Stimulated activated CD8-positive, alpha-beta memory T cell treated with anti-CD3 and anti-CD28 coated beads, Interleukin-12 subunit alpha, Interleukin-12 subunit beta, amount 100 ng/mL, for 24 hours (primary cell): ENCODE measurements around the gene PCDHGA5.
"Not testable (repeated sequence)": the region's sequence is repeated elsewhere in the genome, so short reads cannot be mapped to it uniquely, and the experiment has no call there.

Source experiments
- DNase-seq: peaks from one replicate; pipeline ENCODE4 v3.0.0-alpha.2; 2020; ENCODE audit errors: extremely low read depth

Gene PCDHGA5

GRCh38 chr5:141387557-141388311 is 23.8 kb downstream of the PCDHGA5 start, which contains the start of gene PCDHGB4:
TSS of gene PCDHGB4 (plus strand) at chr5:141387698. CDS start at chr5:141387885, 187 bp downstream.
- not testable (repeated sequence) for DNase-seq

GRCh38 chr5:141388661-141389060 is 24.7 kb downstream of the PCDHGA5 start:
- DNase-seq = no peak

DNA sequence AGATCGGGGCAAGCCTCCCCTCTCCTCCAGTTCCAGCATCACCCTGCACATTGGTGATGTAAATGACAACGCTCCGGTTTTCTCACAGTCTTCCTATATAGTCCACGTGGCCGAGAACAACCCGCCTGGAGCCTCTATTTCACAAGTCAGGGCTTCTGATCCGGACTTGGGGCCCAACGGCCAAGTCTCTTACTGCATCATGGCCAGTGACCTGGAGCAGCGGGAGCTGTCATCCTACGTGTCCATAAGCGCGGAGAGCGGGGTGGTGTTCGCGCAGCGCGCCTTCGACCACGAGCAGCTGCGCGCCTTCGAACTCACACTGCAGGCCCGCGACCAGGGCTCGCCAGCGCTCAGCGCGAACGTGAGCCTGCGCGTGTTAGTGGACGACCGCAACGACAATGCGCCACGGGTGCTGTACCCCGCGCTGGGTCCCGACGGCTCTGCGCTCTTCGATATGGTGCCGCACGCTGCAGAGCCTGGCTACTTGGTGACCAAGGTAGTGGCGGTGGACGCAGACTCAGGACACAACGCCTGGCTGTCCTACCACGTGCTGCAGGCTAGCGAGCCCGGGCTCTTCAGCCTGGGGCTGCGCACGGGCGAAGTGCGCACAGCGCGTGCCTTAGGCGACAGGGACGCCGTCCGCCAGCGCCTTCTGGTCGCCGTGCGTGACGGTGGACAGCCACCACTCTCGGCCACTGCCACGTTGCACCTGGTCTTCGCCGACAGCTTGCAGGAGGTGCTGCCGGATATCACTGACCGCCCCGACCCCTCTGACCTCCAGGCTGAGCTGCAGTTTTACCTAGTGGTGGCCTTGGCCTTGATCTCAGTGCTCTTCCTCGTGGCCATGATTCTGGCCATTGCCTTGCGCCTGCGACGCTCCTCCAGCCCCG is 25.4 kb downstream of the PCDHGA5 start:
- no peak for DNase-seq

GRCh38 chr5:141392429-141393198 is 28.7 kb downstream of the PCDHGA5 start, which contains the start of gene PCDHGA8:
TSS of gene PCDHGA8 (plus strand) at chr5:141392633. CDS start at chr5:141392814, 181 bp downstream.
- DNase-seq = no peak

- DNase-seq = no peak
Measured at GRCh38 chr5:141393267-141393666, 29.3 kb downstream of the PCDHGA5 start.

GRCh38 chr5:141394401-141395187 is 30.6 kb downstream of the PCDHGA5 start:
- not testable (repeated sequence) for DNase-seq

DNA sequence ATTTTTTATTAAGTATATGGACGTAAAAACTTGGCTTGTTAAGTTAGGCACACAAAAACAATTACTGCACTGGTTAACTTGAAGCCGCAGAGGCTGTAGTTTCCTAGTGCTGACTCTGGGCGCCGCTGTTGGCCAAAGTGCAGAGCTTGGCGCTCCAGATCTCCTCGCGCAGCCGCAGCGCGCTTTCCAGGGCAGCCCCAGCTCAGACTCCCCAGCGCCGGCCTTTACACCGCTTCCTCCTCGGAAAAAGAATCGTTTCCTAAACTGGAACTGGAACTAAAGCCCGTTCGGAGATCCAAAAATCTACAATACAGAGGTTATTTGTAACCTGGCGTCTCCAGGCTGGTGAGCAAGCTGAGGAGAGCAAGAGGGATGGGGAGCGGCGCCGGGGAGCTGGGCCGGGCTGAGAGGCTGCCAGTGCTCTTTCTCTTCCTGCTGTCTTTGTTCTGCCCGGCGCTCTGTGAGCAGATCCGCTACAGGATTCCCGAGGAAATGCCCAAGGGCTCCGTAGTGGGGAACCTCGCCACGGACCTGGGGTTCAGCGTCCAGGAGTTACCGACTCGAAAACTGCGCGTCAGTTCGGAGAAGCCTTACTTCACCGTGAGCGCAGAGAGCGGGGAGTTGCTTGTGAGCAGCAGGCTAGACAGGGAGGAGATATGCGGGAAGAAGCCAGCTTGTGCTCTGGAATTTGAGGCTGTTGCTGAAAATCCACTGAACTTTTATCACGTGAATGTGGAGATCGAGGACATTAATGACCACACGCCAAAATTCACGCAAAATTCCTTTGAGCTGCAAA is 34.0 kb downstream of the PCDHGA5 start, which contains the start of gene PCDHGB5:
PCDHGB5 (plus strand) TSS at position 192 of the 796 bp plus-strand sequence; CDS start at position 373, 181 bp downstream.
- DNase-seq = not testable (repeated sequence)

GRCh38 chr5:141398608-141399007 is 34.6 kb downstream of the PCDHGA5 start:
- DNase-seq = no peak

GRCh38 chr5:141399555-141400258 is 35.7 kb downstream of the PCDHGA5 start:
- no peak for DNase-seq

DNA sequence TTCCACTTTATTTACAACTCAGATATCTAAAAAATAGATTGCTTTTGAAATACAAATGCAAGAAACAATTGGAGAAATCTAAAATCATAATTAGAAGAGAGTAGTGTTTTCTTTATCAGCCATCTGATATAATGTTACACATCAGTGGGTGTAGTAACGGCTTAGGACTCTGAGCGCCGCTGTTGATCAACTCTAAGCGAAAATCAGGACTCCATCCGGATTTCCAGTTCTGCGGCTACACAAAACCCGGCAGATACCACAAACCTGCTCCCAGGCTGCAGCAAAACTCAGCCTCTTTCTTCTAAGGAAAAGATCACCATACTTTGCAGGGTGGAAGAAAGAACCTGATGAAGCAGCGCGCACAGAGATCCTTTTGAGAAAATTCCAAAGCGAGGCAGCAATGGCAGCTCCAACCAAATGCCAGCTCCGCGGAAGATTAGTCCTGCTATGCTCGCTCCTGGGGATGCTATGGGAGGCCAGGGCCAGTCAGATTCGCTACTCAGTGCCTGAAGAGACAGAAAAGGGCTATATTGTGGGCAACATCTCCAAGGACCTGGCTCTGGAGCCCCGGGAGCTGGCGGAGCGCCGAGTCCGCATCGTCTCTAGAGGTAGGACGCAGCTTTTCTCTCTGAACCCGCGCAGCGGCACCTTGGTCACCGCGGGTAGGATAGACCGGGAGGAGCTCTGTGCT is 38.7 kb downstream of the PCDHGA5 start, which contains the start of gene PCDHGA9:
PCDHGA9 (plus strand) TSS at position 226 of the 691 bp plus-strand sequence; CDS start at position 401, 175 bp downstream.
- no peak for DNase-seq

- DNase-seq = no peak
Measured at GRCh38 chr5:141403387-141403786, 39.4 kb downstream of the PCDHGA5 start.

- DNase-seq = not testable (repeated sequence)
Measured at GRCh38 chr5:141407790-141408505, 44.0 kb downstream of the PCDHGA5 start, which contains the start of gene PCDHGB6. TSS of gene PCDHGB6 (plus strand) at chr5:141408021. CDS start at chr5:141408203, 182 bp downstream.

DNA sequence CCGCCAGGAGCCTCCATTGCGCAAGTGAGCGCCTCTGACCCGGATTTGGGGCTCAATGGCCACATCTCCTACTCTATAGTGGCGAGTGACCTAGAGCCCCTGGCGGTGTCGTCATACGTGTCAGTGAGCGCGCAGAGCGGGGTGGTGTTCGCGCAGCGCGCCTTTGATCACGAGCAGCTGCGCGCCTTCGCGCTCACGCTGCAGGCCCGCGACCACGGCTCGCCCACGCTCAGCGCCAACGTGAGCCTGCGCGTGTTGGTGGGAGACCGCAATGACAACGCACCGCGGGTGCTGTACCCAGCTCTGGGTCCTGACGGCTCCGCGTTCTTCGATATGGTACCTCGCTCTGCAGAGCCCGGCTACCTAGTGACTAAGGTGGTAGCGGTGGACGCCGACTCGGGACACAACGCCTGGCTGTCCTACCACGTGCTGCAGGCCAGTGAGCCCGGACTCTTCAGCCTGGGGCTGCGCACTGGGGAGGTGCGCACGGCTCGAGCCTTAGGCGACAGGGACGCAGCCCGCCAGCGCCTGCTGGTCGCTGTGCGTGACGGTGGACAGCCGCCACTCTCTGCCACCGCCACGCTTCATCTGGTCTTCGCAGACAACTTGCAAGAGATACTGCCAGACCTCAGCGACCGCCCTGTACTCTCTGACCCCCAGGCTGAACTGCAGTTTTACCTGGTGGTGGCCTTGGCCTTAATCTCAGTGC is 45.8 kb downstream of the PCDHGA5 start:
- DNase-seq = no peak

DNA sequence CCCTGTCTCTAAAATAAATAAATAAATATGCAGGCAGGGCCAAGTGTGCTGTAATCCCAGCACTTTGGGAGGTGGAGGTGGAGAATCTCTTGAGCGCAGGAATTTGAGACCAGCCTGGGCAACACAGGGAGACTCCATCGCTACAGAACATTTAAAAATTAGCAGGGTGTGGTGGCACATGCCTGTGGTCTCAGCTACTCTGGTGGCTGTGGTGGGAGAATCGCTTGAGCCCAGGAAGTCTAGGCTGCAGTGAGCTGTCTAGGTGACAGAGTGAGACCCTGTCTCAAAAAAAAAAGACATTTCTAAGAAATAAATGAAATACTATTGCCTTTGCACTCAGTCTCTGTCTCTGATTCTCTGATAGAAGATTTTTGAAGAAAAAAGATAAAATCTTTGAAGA is 47.6 kb downstream of the PCDHGA5 start:
- DNase-seq = no peak

- DNase-seq = no peak
Measured at GRCh38 chr5:141412854-141413539, 49.0 kb downstream of the PCDHGA5 start, which contains the start of gene PCDHGA10. TSS of gene PCDHGA10 (plus strand) at chr5:141412987. CDS start at chr5:141413176, 189 bp downstream.

- no peak for DNase-seq
Measured at GRCh38 chr5:141413540-141414069, 49.6 kb downstream of the PCDHGA5 start.
